Right lobe of liver (tissue), 6 donors: ENCODE measurements around the gene SLC7A1. TPM values are rescaled to one million over a fixed set of nuclear protein-coding genes. Genes with fewer than 3 reads are reported as not detected.

ENCODE experiments used
- ATAC-seq, 4 donors: fragments of 200-7000 bp; cut with Tn5 transposase; one replicate each; pipeline ENCODE4 v1.9.1; 2020; ENCODE audit warnings: mild to moderate bottlenecking in 4 of 4, moderate library complexity in 4 of 4
- DNase-seq, 3 donors: peaks; one replicate each; pipeline ENCODE4 v3.0.0-alpha.2; 2020
- H3K27ac ChIP-seq, 3 donors: fragments of 200-600 bp; one replicate each; pipeline ENCODE4 v1.8.0; 2022
- H3K27me3 ChIP-seq, 2 donors: fragments of 200-600 bp; one replicate each; pipeline ENCODE4 v1.8.0; 2022
- H3K36me3 ChIP-seq, 4 donors: fragments of 200-600 bp; sonication (generic) in 1 of 4; one replicate each; pipeline versions ENCODE4 v1.5.1 to v1.8.0; 2017 to 2022; ENCODE audit warnings: control low read depth in 1 of 4
- H3K4me1 ChIP-seq, 4 donors: fragments of 200-600 bp; sonication (generic) in 1 of 4; one replicate each; pipeline versions ENCODE4 v1.5.1 to v1.8.0; 2017 to 2022; ENCODE audit warnings: control low read depth in 1 of 4
- H3K4me3 ChIP-seq, 3 donors: fragments of 200-600 bp; one replicate each; pipeline ENCODE4 v1.8.0; 2022
- H3K9me3 ChIP-seq, 4 donors: fragments of 200-600 bp; sonication (generic) in 1 of 4; one replicate each; pipeline versions ENCODE4 v1.5.1 to v1.8.0; 2017 to 2022; ENCODE audit warnings: control low read depth in 1 of 4
- CTCF ChIP-seq, 4 donors: fragments of 200-600 bp in 3 of 4; fragments of 450-650 bp in 1 of 4; IDR thresholded peaks; one replicate each; pipeline versions ENCODE4 v1.5.1 to v1.8.0; 2016 to 2022; ENCODE audit warnings: antibody characterized with exemption in 4 of 4, mild to moderate bottlenecking in 2 of 4
- POLR2A ChIP-seq: fragments of 450-650 bp; IDR thresholded peaks from one replicate; pipeline ENCODE4 v1.6.1; 2017; ENCODE audit warnings: antibody characterized with exemption, mild to moderate bottlenecking
- WGBS: methylation state at CpG from one replicate; pipeline ENCODE4 v1.1.6; 2018; ENCODE audit warnings: low coverage, low lambda C conversion rate; ENCODE audit not compliant: insufficient coverage; ENCODE audit errors: missing lambda C conversion rate; 5-methylcytosine and 5-hydroxymethylcytosine counted together
- intact Hi-C, 2 donors: fragments of 100-400 bp; cut with DNase I; formaldehyde crosslinking; loops; one replicate each; pipeline versions ENCODE4 v1.11.2 to v1.14.1; 2022
- total RNA-seq, 6 experiments: library from RNA; depleted of rRNA in 2 of 6; stranded (reverse); fragments of >200 nt in 2 of 6; fragmentation: NEBNext Ultra II Directional in 3 of 6; extraction: Animal tissue kit (Norgen Biotek cat#: 25700) in 3 of 6; gene quantifications; one replicate each; pipeline versions ENCODE4 v1.1.0 to v1.2.4, GENCODE V29; 2016 to 2023
- donor health status: DM: no; HTN: yes; CAD: no.
- donor health status: DM: no; HTN: no; CAD: no.
- donor health status: DM: no; HTN: no; CAD: no.
- donor health status: DM: no; HTN: yes; CAD: no.
- donor health status: DM: no; HTN: yes; CAD: no.

SLC7A1 gene
- total RNA-seq, 6 experiments from 2014 or later = 0.70 to 6.5 (median 3.7) TPM

- H3K36me3 ChIP-seq = no peaks in the 10 kb centered on the region
- TF ChIP-seq CTCF (IDR thresholded peaks at IDR 0.05) (no peak), POLR2A (no peak)
- intact Hi-C loops = no loop called here
- DNase-seq (no peak), ATAC-seq (no peak)
- no peaks in the 10 kb centered on the region for H3K27me3 ChIP-seq
- H3K4me3 ChIP-seq = no peak overlapping the region
- H3K27ac ChIP-seq = no peak overlapping the region
- no peaks in the 10 kb centered on the region for H3K4me1 ChIP-seq
- 100% methylated on average over 1 of the region's 13 CpGs for WGBS
- no peaks in the 10 kb centered on the region for H3K9me3 ChIP-seq
Measured at GRCh38 chr13:29514720-29515310, 80.7 kb downstream of the SLC7A1 start.

GRCh38 chr13:29513981-29514719 is 81.3 kb downstream of the SLC7A1 start:
- no peak overlapping the region for H3K4me3 ChIP-seq
- DNase-seq (no peak), ATAC-seq (peak; percentile 52 to 71 (median 62))
- 69% methylated on average over 4 of the region's 32 CpGs for WGBS
- intact Hi-C loops = no loop called here
- H3K27ac ChIP-seq = no peak overlapping the region
- no peaks in the 10 kb centered on the region for H3K4me1 ChIP-seq
- H3K27me3 ChIP-seq = no peaks in the 10 kb centered on the region
- no peaks in the 10 kb centered on the region for H3K9me3 ChIP-seq
- no peaks in the 10 kb centered on the region for H3K36me3 ChIP-seq
- no peak for TF ChIP-seq POLR2A
- no peak for TF ChIP-seq CTCF (IDR thresholded peaks at IDR 0.05)

GRCh38 chr13:29513002-29513980 is 82.2 kb downstream of the SLC7A1 start:
- H3K4me3 ChIP-seq = no peak overlapping the region
- H3K36me3 ChIP-seq = no peaks in the 10 kb centered on the region
- DNase-seq = no peak
- no peaks in the 10 kb centered on the region for H3K4me1 ChIP-seq
- H3K27me3 ChIP-seq = no peaks in the 10 kb centered on the region
- no peak for TF ChIP-seq POLR2A
- no peak for TF ChIP-seq CTCF (IDR thresholded peaks at IDR 0.05)
- no peak overlapping the region for H3K27ac ChIP-seq
- H3K9me3 ChIP-seq = no peaks in the 10 kb centered on the region
- ATAC-seq = peak in 3 of 4 donors; percentile 8 to 33 (median 13)
- WGBS = 84% methylated on average over 9 of the region's 24 CpGs
- intact Hi-C loops = no loop called here

GRCh38 chr13:29511980-29512379 is 83.5 kb downstream of the SLC7A1 start:
- Histone ChIP-seq H3K36me3 (no peaks in the 10 kb centered on the region), H3K27me3 (no peaks in the 10 kb centered on the region), H3K27ac (no peak overlapping the region), H3K4me1 (no peaks in the 10 kb centered on the region), H3K4me3 (no peak overlapping the region), H3K9me3 (no peaks in the 10 kb centered on the region)
- WGBS = 64% methylated on average over 6 of the region's 8 CpGs
- ATAC-seq = peak in 2 of 4 donors; percentile 9 to 52
- TF ChIP-seq CTCF (IDR thresholded peaks at IDR 0.05) = no peak
- intact Hi-C loops = no loop called here
- DNase-seq = no peak
